ENCODE results near the gene CFTR. TPM values are rescaled to one million over a fixed set of nuclear protein-coding genes. Genes with fewer than 3 reads are reported as not detected.

CFTR gene
- total RNA-seq, 1 experiment from 2014 or later: 0.31 TPM

GRCh38 chr7:117666031-117666430 is 186.2 kb downstream of the CFTR start:
- ChIA-PET POLR2A (no interaction called here), CTCF (no interaction called here)
- no peak overlapping the region for H3K27ac ChIP-seq (ENCODE audit: low read length)
- no peaks in the 10 kb centered on the region for H3K36me3 ChIP-seq (ENCODE audit: control insufficient read depth, insufficient read depth, low read length)
- no peaks in the 10 kb centered on the region for H3K27me3 ChIP-seq (ENCODE audit: control insufficient read depth, insufficient read depth, low read length)
- ATAC-seq: no peak
- H3K4me1 ChIP-seq (ENCODE audit: control insufficient read depth, insufficient read depth, low read length): no peaks in the 10 kb centered on the region
- H3K9me3 ChIP-seq (ENCODE audit: control insufficient read depth, insufficient read depth, low read depth, low read length): no peaks in the 10 kb centered on the region
- in situ Hi-C loops (cut with HindIII; ENCODE audit: low pct_unique_long_range_greater_than_20kb, low sequenced_read_pairs): no loop called here
- intact Hi-C loops (cut with micrococcal nuclease; ENCODE audit: unreplicated experiment): no loop called here
- BruUV-seq (replicated peaks): no TSS peak
- TF ChIP-seq CTCF (IDR thresholded peaks at IDR 0.05): no peak
- TF ChIP-seq REST (IDR thresholded peaks at IDR 0.05; ENCODE audit: insufficient read depth in 1 of 2, low read depth in 2 of 2, low read length in 1 of 2): no peak
- TF ChIP-seq TCF7L2 (IDR thresholded peaks at IDR 0.05; ENCODE audit: low read depth, low read length): no peak
- no peak for TF ChIP-seq POLR2AphosphoS5 (IDR thresholded peaks at IDR 0.05; ENCODE audit: low read depth, low read length)
- TF ChIP-seq SIN3A (IDR thresholded peaks at IDR 0.05; ENCODE audit: borderline replicate concordance, insufficient read depth, low read depth, low read length): no peak
- no peak overlapping the region for H3K4me3 ChIP-seq (ENCODE audit: low read depth in 2 of 2, low read length in 2 of 2)
- no peak for DNase-seq (ENCODE audit: low read depth, low spot score)

GRCh38 chr7:117666689-117667088 is 186.9 kb downstream of the CFTR start:
- DNase-seq (ENCODE audit: low read depth, low spot score) (no peak), ATAC-seq (no peak)
- Histone ChIP-seq H3K9me3 (ENCODE audit: control insufficient read depth, insufficient read depth, low read depth, low read length) (no peaks in the 10 kb centered on the region), H3K27me3 (ENCODE audit: control insufficient read depth, insufficient read depth, low read length) (no peaks in the 10 kb centered on the region), H3K4me3 (ENCODE audit: low read depth in 2 of 2, low read length in 2 of 2) (no peak overlapping the region), H3K27ac (ENCODE audit: low read length) (no peak overlapping the region), H3K4me1 (ENCODE audit: control insufficient read depth, insufficient read depth, low read length) (no peaks in the 10 kb centered on the region), H3K36me3 (ENCODE audit: control insufficient read depth, insufficient read depth, low read length) (no peaks in the 10 kb centered on the region)
- intact Hi-C loops (cut with micrococcal nuclease; ENCODE audit: unreplicated experiment): no loop called here
- TF ChIP-seq POLR2AphosphoS5 (IDR thresholded peaks at IDR 0.05; ENCODE audit: low read depth, low read length) (no peak), SIN3A (IDR thresholded peaks at IDR 0.05; ENCODE audit: borderline replicate concordance, insufficient read depth, low read depth, low read length) (no peak), TCF7L2 (IDR thresholded peaks at IDR 0.05; ENCODE audit: low read depth, low read length) (no peak), REST (IDR thresholded peaks at IDR 0.05; ENCODE audit: insufficient read depth in 1 of 2, low read depth in 2 of 2, low read length in 1 of 2) (no peak), CTCF (IDR thresholded peaks at IDR 0.05) (no peak)
- in situ Hi-C loops (cut with HindIII; ENCODE audit: low pct_unique_long_range_greater_than_20kb, low sequenced_read_pairs): no loop called here
- ChIA-PET CTCF (no interaction called here), POLR2A (interaction anchor here (0.6 kb wide), 1 partner anchor 540 kb away, joined by 4 read pairs; no protein-coding TSS in a partner anchor)
- BruUV-seq (replicated peaks): no TSS peak
